Activated T-cell treated with anti-CD3 and anti-CD28 coated beads, Interleukin-2, amount 50 U/mL, for 24 hours (primary cell): Measurements from ENCODE around the gene NT5DC4.

ENCODE experiments used
- DNase-seq: peaks from one replicate; pipeline ENCODE4 v3.0.0-alpha.2; 2020
- H3K27ac Mint-ChIP-seq: 2 replicates; pipeline ENCODE4 v1.8.0; 2020; ENCODE audit warnings: mild to moderate bottlenecking, mixed read lengths
- H3K27me3 Mint-ChIP-seq: 2 replicates; pipeline ENCODE4 v1.8.0; 2020; ENCODE audit warnings: mixed read lengths
- H3K36me3 Mint-ChIP-seq: 2 replicates; pipeline ENCODE4 v1.8.0; 2020; ENCODE audit warnings: low read depth, mixed read lengths
- H3K4me1 Mint-ChIP-seq: 2 replicates; pipeline ENCODE4 v1.8.0; 2020; ENCODE audit warnings: low read depth, mixed read lengths
- H3K4me3 Mint-ChIP-seq: 2 replicates; pipeline ENCODE4 v1.8.0; 2020; ENCODE audit warnings: mild to moderate bottlenecking, moderate library complexity, mixed read lengths
- H3K9me3 Mint-ChIP-seq: 2 replicates; pipeline ENCODE4 v1.8.0; 2020; ENCODE audit warnings: mixed read lengths

The NT5DC4 gene

GRCh38 chr2:112720785-112721184, at the start of gene NT5DC4:
NT5DC4 (plus strand) TSS chr2:112721020; CDS start chr2:112721080, 60 bp downstream.
- H3K9me3 Mint-ChIP-seq: no peaks in the 10 kb centered on the region
- no peak within 1 kb of the TSS for H3K27ac Mint-ChIP-seq
- no peaks in the 10 kb centered on the region for H3K27me3 Mint-ChIP-seq
- no peak within 1 kb of the TSS for H3K4me3 Mint-ChIP-seq
- no peaks in the 10 kb centered on the region for H3K4me1 Mint-ChIP-seq
- H3K36me3 Mint-ChIP-seq: no peaks in the 10 kb centered on the region
- DNase-seq: no peak

GRCh38 chr2:112671801-112672200, 49.0 kb upstream of the NT5DC4 start:
- Mint-ChIP-seq H3K4me1 (no peaks in the 10 kb centered on the region), H3K27me3 (peaks cover 11% of the 10 kb centered on the region), H3K36me3 (peaks cover 14% of the 10 kb centered on the region), H3K27ac (no peak overlapping the region), H3K4me3 (no peak overlapping the region), H3K9me3 (no peaks in the 10 kb centered on the region)
- DNase-seq: no peak

DNA sequence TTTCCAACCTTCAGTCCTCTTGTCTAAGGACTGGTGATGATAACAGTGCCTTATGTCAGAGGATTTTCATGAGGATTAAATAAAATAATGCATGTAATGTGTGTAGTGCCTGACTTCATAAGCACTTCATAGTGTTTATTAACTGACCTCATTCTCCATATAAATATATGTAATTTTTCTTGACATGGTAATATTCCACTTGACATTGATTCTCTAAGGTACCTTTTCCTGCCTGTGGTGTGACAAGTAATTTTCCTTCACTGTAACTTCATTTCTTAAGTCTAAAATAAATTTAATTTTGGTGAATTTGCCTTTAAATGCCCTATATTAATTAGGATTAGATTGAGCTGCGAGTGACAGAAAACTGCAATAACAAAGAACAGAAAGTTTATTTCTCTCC, 47.8 kb upstream of the NT5DC4 start:
- Mint-ChIP-seq H3K4me1 (no peaks in the 10 kb centered on the region), H3K36me3 (peaks cover 7% of the 10 kb centered on the region), H3K4me3 (no peak overlapping the region), H3K9me3 (no peaks in the 10 kb centered on the region), H3K27me3 (peaks cover 11% of the 10 kb centered on the region), H3K27ac (no peak overlapping the region)
- no peak for DNase-seq

DNA sequence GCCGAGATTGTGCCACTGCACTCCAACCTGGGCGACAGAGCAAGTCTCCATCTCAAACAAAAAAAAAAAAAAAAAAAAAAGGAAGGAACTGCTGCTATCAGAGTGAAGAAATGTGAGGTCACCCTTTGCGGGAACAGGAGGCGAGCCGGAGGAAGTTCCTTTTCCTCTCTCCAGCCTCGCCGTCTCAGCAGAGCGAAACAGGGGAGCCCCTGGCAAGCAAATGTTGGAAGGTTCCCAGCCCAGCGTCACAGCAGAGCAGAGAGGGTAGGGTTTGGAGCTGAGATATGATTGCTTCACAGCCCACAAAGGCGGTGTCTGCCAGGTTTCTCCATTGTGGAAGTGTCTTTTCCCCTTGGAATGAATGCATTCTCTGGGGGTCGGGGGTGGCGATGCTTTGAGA, 46.6 kb upstream of the NT5DC4 start:
- Mint-ChIP-seq H3K27ac (no peak overlapping the region), H3K4me1 (no peaks in the 10 kb centered on the region), H3K9me3 (no peaks in the 10 kb centered on the region), H3K4me3 (no peak overlapping the region), H3K27me3 (peaks cover 11% of the 10 kb centered on the region), H3K36me3 (peaks cover 1% of the 10 kb centered on the region)
- DNase-seq: no peak

GRCh38 chr2:112679484-112679883, 41.3 kb upstream of the NT5DC4 start:
- Mint-ChIP-seq H3K27ac (no peak overlapping the region), H3K9me3 (no peaks in the 10 kb centered on the region), H3K4me3 (no peak overlapping the region), H3K4me1 (peaks cover 6% of the 10 kb centered on the region), H3K27me3 (peaks cover 6% of the 10 kb centered on the region), H3K36me3 (no peaks in the 10 kb centered on the region)
- no peak for DNase-seq

GRCh38 chr2:112680666-112681101, 40.1 kb upstream of the NT5DC4 start:
- no peaks in the 10 kb centered on the region for H3K36me3 Mint-ChIP-seq
- peaks cover 6% of the 10 kb centered on the region for H3K4me1 Mint-ChIP-seq
- no peak for DNase-seq
- H3K4me3 Mint-ChIP-seq: no peak overlapping the region
- no peak overlapping the region for H3K27ac Mint-ChIP-seq
- H3K27me3 Mint-ChIP-seq: no peaks in the 10 kb centered on the region
- no peaks in the 10 kb centered on the region for H3K9me3 Mint-ChIP-seq

GRCh38 chr2:112682101-112682500, 38.7 kb upstream of the NT5DC4 start:
- peaks cover 6% of the 10 kb centered on the region for H3K4me1 Mint-ChIP-seq
- no peaks in the 10 kb centered on the region for H3K27me3 Mint-ChIP-seq
- H3K4me3 Mint-ChIP-seq: no peak overlapping the region
- no peaks in the 10 kb centered on the region for H3K9me3 Mint-ChIP-seq
- H3K27ac Mint-ChIP-seq: no peak overlapping the region
- no peaks in the 10 kb centered on the region for H3K36me3 Mint-ChIP-seq
- DNase-seq: no peak

GRCh38 chr2:112683550-112684414, 37.0 kb upstream of the NT5DC4 start:
- no peak overlapping the region for H3K4me3 Mint-ChIP-seq
- H3K27ac Mint-ChIP-seq: no peak overlapping the region
- H3K9me3 Mint-ChIP-seq: no peaks in the 10 kb centered on the region
- H3K27me3 Mint-ChIP-seq: no peaks in the 10 kb centered on the region
- no peaks in the 10 kb centered on the region for H3K36me3 Mint-ChIP-seq
- peaks cover 6% of the 10 kb centered on the region for H3K4me1 Mint-ChIP-seq
- DNase-seq: no peak

DNA sequence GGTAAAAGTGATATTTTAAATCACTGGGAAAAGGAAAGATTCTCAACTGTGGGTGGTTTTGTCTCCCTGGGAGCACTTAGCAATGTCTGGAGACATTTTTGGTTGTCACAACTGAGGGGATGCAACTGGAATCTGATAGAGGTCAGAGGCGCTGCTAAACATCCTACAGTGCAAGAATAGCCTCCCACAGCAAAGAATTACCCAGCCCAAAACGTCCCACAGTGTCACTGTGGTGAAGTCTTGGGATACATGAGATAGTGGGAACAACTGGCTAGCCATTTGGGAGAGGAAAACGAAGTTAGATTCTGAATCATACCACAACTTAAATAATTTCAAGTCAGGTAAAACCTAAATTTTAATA, 36.4 kb upstream of the NT5DC4 start:
- no peaks in the 10 kb centered on the region for H3K27me3 Mint-ChIP-seq
- H3K4me1 Mint-ChIP-seq: peaks cover 6% of the 10 kb centered on the region
- DNase-seq: no peak
- no peak overlapping the region for H3K4me3 Mint-ChIP-seq
- no peak overlapping the region for H3K27ac Mint-ChIP-seq
- H3K36me3 Mint-ChIP-seq: no peaks in the 10 kb centered on the region
- H3K9me3 Mint-ChIP-seq: no peaks in the 10 kb centered on the region

DNA sequence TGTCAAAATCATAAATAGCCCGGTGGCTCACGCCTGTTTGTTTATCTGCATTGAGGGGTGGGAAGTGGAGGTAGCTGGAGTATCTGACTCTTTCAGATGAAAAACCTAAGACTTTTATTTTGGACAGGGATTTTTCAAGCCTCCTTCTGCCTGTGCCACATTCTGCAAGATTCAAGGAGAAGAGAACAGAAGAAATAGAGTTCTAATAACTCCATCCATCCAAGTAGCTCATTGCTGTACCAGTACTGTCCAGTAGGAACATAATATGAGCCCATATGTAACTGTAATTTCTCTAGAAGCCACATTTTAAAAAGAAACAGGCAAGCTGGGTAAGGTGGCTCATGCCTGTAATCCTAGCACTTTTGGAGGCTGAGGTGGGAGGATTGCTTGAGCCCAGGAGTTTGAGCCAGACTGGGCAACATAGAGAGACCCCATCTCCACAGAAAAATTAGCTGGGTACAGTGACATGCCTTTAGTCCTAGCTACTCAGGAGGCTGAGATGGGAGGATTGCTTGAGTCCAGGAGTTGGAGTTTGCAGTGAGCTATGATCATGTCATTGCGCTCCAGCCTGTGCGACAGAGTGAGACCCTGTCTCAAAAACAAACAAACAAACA, 35.4 kb upstream of the NT5DC4 start:
- no peaks in the 10 kb centered on the region for H3K9me3 Mint-ChIP-seq
- H3K27me3 Mint-ChIP-seq: no peaks in the 10 kb centered on the region
- no peak overlapping the region for H3K4me3 Mint-ChIP-seq
- peaks cover 6% of the 10 kb centered on the region for H3K4me1 Mint-ChIP-seq
- no peak overlapping the region for H3K27ac Mint-ChIP-seq
- no peaks in the 10 kb centered on the region for H3K36me3 Mint-ChIP-seq
- DNase-seq: no peak

GRCh38 chr2:112686348-112687217, 34.2 kb upstream of the NT5DC4 start:
- Mint-ChIP-seq H3K4me1 (peaks cover 15% of the 10 kb centered on the region), H3K27me3 (no peaks in the 10 kb centered on the region), H3K4me3 (no peak overlapping the region), H3K36me3 (no peaks in the 10 kb centered on the region), H3K27ac (no peak overlapping the region), H3K9me3 (no peaks in the 10 kb centered on the region)
- no peak for DNase-seq

DNA sequence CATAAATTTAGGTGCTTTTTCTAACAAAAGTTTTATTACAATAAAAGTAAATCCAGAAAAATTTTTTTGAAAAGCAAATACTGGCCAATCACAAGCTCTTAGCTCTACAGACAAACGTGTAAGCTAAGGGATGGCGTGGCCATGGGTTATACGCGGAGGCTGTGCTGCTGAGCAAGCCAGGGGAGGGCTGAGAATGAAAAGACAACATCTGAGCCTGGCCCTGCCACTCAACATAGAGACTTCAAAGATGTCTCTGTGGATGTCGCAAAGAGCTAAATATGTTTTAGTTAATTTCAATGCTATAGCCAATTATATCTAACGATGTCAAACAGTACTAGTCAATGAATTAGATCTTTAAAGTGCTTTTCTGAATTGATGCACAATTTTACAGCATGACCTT, 33.3 kb upstream of the NT5DC4 start:
- Mint-ChIP-seq H3K36me3 (no peaks in the 10 kb centered on the region), H3K4me3 (no peak overlapping the region), H3K27me3 (no peaks in the 10 kb centered on the region), H3K27ac (no peak overlapping the region), H3K4me1 (peaks cover 24% of the 10 kb centered on the region), H3K9me3 (no peaks in the 10 kb centered on the region)
- DNase-seq: no peak

DNA sequence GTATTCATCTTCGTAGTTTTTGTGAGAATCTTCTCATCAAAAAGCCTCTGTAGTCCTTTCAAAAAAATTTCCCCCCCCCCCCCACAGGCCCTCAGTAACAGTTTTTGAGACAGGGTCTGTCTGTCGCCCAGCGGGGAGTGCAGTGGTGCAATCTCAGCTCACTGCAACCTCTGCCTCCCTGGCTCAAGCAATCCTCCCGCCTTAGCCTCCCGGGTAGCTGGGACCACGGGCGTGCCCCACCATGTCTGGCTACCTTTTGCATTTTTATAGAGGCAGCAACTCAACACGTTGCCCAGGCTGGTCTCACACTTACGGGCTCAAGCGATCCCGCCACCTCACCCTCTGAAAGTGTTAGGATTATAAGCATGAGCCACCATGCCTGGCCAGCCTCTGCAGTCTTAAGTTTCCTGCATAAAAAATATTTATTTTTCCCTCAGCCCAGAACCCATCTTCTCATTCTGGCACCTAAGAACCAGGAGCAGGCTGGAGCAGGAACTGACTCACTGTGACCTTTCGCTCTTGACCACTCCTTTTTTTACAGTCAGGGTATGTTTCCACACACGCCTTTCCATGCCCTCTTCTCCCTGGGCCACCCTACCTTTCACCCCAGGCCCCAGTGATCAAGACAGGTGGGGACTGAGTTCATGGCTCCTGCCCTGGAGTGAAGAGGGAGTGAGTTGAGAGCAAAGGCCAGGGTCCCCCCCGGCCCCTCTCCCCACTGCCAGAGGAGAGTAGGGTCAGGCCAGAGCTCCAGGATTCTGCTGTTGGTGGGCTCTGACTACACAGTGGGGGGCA, 32.5 kb upstream of the NT5DC4 start:
- Mint-ChIP-seq H3K27me3 (no peaks in the 10 kb centered on the region), H3K9me3 (no peaks in the 10 kb centered on the region), H3K36me3 (no peaks in the 10 kb centered on the region), H3K4me3 (no peak overlapping the region), H3K4me1 (peaks cover 32% of the 10 kb centered on the region), H3K27ac (no peak overlapping the region)
- DNase-seq: no peak

DNA sequence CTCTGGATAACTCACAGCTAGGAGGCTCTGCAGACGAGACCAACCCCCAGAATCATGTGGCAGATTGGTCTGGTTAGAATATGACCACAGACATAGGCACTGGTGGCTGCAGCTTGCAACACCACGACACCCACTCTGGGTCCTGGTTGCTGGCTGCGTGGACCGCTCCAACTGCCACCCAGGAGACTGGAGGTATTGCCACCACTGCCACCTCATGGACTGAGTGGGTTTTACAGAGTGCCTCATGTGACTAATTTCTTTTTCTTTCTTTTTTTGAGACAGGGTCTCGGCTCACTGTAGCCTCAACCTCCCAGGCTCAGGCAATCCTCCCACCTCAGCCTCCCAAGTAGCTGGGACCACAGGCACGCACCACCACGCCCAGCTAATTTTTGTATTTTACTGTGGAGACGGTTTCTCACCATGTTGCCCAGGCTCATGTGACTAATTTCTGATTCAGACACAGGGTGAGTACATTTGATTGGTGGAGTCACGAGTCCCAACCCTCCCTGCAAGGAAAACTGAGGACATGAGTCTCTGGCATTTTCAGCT, 29.9 kb upstream of the NT5DC4 start:
- H3K4me1 Mint-ChIP-seq: peaks cover 32% of the 10 kb centered on the region
- peak; percentile 67 for DNase-seq
- no peaks in the 10 kb centered on the region for H3K9me3 Mint-ChIP-seq
- H3K27me3 Mint-ChIP-seq: no peaks in the 10 kb centered on the region
- H3K36me3 Mint-ChIP-seq: no peaks in the 10 kb centered on the region
- peak overlapping the region; percentile 40 for H3K4me3 Mint-ChIP-seq
- H3K27ac Mint-ChIP-seq: peak overlapping the region; percentile 63
